Esophagus muscularis mucosa (tissue), 4 donors: Measurements from ENCODE around the gene NCOA3. TPM values are rescaled to one million over a fixed set of nuclear protein-coding genes. Genes with fewer than 3 reads are reported as not detected.

ENCODE experiments used
- DNase-seq: peaks from one replicate; pipeline ENCODE4 v3.0.0-alpha.2; 2017; ENCODE audit errors: extremely low spot score
- H3K27ac ChIP-seq, 4 donors: fragments of 200-600 bp; sonication (generic); replicated peaks in 1 of 4; 1 replicate in 3 of 4; 2 replicates in 1 of 4; pipeline ENCODE4 v1.5.1; 2016 to 2019; ENCODE audit warnings: mild to moderate bottlenecking in 1 of 4
- H3K27me3 ChIP-seq, 4 donors: fragments of 200-600 bp; sonication (generic); one replicate each; pipeline versions ENCODE4 v1.5.1 to v1.6.0; 2016 to 2019
- H3K36me3 ChIP-seq, 4 donors: fragments of 200-600 bp; sonication (generic); one replicate each; pipeline ENCODE4 v1.5.1; 2016 to 2019
- H3K4me1 ChIP-seq, 4 donors: fragments of 200-600 bp; sonication (generic); one replicate each; pipeline ENCODE4 v1.5.1; 2016 to 2019
- H3K4me3 ChIP-seq, 4 donors: fragments of 200-600 bp; sonication (generic); 1 replicate in 2 of 4; 2 replicates in 2 of 4; pipeline ENCODE4 v1.5.1; 2016 to 2019; ENCODE audit warnings: mild to moderate bottlenecking in 4 of 4, moderate library complexity in 1 of 4
- H3K9me3 ChIP-seq, 4 donors: fragments of 200-600 bp; sonication (generic); 1 replicate in 3 of 4; 2 replicates in 1 of 4; pipeline ENCODE4 v1.5.1; 2016 to 2019
- EP300 ChIP-seq: sonication (generic); formaldehyde crosslinking; IDR thresholded peaks from one replicate; pipeline ENCODE4 v1.6.1; 2017; ENCODE audit warnings: antibody characterized with exemption
- POLR2A ChIP-seq: fragments of 450-650 bp; IDR thresholded peaks from one replicate; pipeline ENCODE4 v1.6.1; 2017; ENCODE audit warnings: antibody characterized with exemption, moderate library complexity, mild to moderate bottlenecking, low read depth
- POLR2AphosphoS5 ChIP-seq, 2 donors: sonication (generic); formaldehyde crosslinking; IDR thresholded peaks; one replicate each; pipeline ENCODE4 v1.6.1; 2017; ENCODE audit warnings: antibody characterized with exemption in 2 of 2
- WGBS: methylation state at CpG from one replicate; pipeline ENCODE4 v1.1.5; 2018; 5-methylcytosine and 5-hydroxymethylcytosine counted together
- intact Hi-C: fragments of 100-400 bp; cut with DNase I; formaldehyde crosslinking; loops from one replicate; pipeline ENCODE4 v1.15.1; 2023
- total RNA-seq, 4 donors: library from RNA; depleted of rRNA; stranded (reverse); fragments of >200 nt; gene quantifications; one replicate each; pipeline versions ENCODE4 v1.1.0 to v1.2.1, GENCODE V29; 2016
- TF ChIP-seq, protein P1 (sequence below), 3 experiments: fragments of 200-600 bp in 2 of 3; fragments of 450-650 bp in 1 of 3; sonication (generic) in 2 of 3; IDR thresholded peaks; one replicate each; pipeline ENCODE4 v1.5.1; 2017 to 2019; ENCODE audit warnings: antibody characterized with exemption in 3 of 3, mild to moderate bottlenecking in 2 of 3, moderate library complexity in 1 of 3

Gene NCOA3
- total RNA-seq, 4 donors from 2014 or later, result 25.7 to 51.4 (median 35.8) TPM

DNA sequence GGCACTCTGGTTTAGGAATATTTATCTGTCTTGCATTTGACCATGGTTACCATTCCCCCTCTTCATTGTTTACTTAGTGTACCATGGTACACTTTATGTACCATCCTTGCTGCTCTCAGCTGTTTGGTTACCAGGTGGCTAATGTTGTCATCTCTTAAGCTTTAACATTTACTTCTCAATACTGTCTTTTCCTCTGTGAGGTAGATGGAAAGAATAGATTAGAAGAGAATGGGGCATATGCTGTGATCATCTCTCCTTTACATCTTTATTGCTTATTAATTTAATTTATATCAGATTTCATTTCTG lies 109.2 kb downstream of the NCOA3 start:
- Histone ChIP-seq H3K4me1 (peaks cover 15 to 30% (median 22%) of the 10 kb centered on the region in 4 donors), H3K4me3 (no peak overlapping the region), H3K27ac (no peak overlapping the region), H3K9me3 (no peaks in the 10 kb centered on the region), H3K27me3 (no peaks in the 10 kb centered on the region), H3K36me3 (no peaks in the 10 kb centered on the region)
- intact Hi-C loops, result loop anchor here (10.0 kb wide), 1 partner anchor 106 kb away; the partner anchor contains the start of gene NCOA3
- TF ChIP-seq, protein P1, sequence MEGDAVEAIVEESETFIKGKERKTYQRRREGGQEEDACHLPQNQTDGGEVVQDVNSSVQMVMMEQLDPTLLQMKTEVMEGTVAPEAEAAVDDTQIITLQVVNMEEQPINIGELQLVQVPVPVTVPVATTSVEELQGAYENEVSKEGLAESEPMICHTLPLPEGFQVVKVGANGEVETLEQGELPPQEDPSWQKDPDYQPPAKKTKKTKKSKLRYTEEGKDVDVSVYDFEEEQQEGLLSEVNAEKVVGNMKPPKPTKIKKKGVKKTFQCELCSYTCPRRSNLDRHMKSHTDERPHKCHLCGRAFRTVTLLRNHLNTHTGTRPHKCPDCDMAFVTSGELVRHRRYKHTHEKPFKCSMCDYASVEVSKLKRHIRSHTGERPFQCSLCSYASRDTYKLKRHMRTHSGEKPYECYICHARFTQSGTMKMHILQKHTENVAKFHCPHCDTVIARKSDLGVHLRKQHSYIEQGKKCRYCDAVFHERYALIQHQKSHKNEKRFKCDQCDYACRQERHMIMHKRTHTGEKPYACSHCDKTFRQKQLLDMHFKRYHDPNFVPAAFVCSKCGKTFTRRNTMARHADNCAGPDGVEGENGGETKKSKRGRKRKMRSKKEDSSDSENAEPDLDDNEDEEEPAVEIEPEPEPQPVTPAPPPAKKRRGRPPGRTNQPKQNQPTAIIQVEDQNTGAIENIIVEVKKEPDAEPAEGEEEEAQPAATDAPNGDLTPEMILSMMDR (IDR thresholded peaks at IDR 0.05), result no peak
- no peak for TF ChIP-seq EP300
- TF ChIP-seq POLR2A, result no peak
- TF ChIP-seq POLR2AphosphoS5 (IDR thresholded peaks at IDR 0.05), result no peak
- no peak for DNase-seq

DNA sequence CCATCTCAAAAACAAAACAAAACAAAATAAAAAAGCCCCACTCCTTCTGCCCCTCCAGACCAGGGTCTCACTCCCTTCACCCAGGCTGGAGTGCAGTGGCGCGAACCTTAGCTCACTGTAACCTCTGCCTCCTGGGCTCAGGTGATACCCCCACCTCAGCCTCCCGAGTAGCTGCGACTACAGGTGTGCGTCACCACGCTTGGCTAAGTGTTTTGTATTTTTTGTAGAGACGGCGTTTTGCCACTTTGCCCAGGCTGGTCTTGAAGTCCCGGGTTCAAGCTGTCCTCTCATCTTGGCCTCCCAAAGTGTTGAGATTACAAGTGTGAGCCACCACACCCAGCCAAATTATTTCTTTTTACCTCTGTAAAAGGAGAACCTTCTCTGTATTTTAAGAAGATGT lies 110.1 kb downstream of the NCOA3 start:
- no peak overlapping the region for H3K4me3 ChIP-seq
- TF ChIP-seq POLR2A (no peak), POLR2AphosphoS5 (IDR thresholded peaks at IDR 0.05) (no peak)
- peaks cover 15 to 26% (median 21%) of the 10 kb centered on the region in 4 donors for H3K4me1 ChIP-seq
- H3K27ac ChIP-seq, result no peak overlapping the region
- H3K9me3 ChIP-seq, result no peaks in the 10 kb centered on the region
- no peak for DNase-seq
- intact Hi-C loops, result loop anchor here (10.0 kb wide), 1 partner anchor 107 kb away; the partner anchor contains the start of gene NCOA3
- no peaks in the 10 kb centered on the region for H3K36me3 ChIP-seq
- H3K27me3 ChIP-seq, result no peaks in the 10 kb centered on the region
- WGBS, result 90% methylated on average over 9 of the region's 9 CpGs

DNA sequence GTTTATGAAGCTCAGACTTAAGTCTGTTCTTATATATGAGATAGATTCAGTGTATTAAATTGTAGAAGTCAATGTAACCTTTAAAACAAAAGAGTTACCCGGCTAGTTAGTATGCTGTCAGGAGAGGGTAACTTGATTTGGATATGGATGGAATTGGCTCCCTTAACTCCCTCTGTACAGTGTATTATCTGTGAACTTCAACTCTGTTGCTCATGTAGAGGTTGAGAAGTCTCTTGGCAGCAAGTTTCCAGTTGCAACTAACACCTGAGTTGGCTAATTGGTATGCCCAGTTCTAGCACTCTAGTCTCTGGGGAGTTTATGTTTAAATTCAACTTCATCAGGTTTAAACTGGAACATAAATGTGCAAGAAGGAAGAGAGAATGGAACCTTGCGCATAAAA lies 111.0 kb downstream of the NCOA3 start:
- Histone ChIP-seq H3K36me3 (no peaks in the 10 kb centered on the region), H3K9me3 (no peaks in the 10 kb centered on the region), H3K27ac (no peak overlapping the region), H3K4me3 (no peak overlapping the region), H3K27me3 (no peaks in the 10 kb centered on the region), H3K4me1 (peaks cover 15 to 24% (median 19%) of the 10 kb centered on the region in 4 donors)
- TF ChIP-seq, protein P1 (IDR thresholded peaks at IDR 0.05), result no peak
- TF ChIP-seq POLR2AphosphoS5 (IDR thresholded peaks at IDR 0.05), result no peak
- no peak for TF ChIP-seq POLR2A
- TF ChIP-seq EP300, result no peak
- 91% methylated on average over 2 of the region's 2 CpGs for WGBS
- intact Hi-C loops, result loop anchor here (10.0 kb wide), 1 partner anchor 108 kb away; the partner anchor contains the start of gene NCOA3
- no peak for DNase-seq

DNA sequence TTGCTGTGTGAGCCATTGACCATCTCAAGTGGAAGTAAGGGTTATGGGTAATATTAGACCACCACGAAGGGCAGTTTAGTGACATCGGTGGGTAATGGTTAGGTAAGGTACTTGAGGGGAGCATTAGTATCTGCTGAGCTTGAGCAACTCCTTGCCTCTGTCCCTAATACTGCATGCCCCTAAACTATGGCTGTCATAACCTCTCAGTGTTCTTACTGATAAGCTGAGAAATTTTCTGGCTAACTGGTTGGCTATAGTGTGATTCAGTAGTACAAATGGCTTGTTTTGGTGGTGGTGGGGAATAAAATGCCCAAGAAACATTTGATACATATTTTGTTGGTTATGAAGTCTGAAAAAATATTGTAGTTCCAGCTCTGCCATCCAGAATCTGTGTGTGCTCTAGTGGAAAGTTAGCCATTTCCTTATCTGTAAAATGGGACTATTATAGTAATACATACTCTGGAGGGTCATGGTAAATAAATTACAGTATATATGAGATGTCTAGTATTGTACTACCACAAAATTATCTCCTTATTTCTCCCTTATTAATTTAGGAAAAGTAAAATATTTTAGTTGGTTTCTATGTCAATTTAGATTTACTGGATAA lies 113.1 kb downstream of the NCOA3 start:
- H3K27ac ChIP-seq, result no peak overlapping the region
- no peaks in the 10 kb centered on the region for H3K9me3 ChIP-seq
- intact Hi-C loops, result loop anchor here (10.0 kb wide), 1 partner anchor 110 kb away; the partner anchor contains the start of gene NCOA3
- no peaks in the 10 kb centered on the region for H3K27me3 ChIP-seq
- no peak overlapping the region for H3K4me3 ChIP-seq
- no peaks in the 10 kb centered on the region for H3K36me3 ChIP-seq
- DNase-seq, result no peak
- 97% methylated on average over 2 of the region's 2 CpGs for WGBS
- peaks cover 15 to 24% (median 18%) of the 10 kb centered on the region in 4 donors for H3K4me1 ChIP-seq
- TF ChIP-seq, protein P1 (IDR thresholded peaks at IDR 0.05), result no peak

DNA sequence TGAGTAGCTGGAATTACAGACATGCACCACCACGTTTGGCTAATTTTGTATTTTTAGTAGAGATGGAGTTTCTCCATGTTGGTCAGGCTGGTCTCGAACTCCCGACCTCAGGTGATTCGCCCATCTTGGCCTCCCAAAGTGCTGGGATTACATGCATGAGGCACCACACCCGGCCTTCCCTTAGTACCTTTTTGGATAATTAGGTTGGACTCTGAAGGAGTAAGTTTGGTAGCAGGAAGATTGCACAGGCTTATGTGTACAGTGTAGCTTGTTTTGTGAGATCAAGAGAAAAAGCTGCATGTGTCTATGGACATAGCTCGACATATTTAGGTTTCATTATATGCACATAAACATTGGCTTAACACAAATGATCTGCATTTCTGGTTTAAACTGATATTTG lies 116.8 kb downstream of the NCOA3 start:
- H3K9me3 ChIP-seq, result no peaks in the 10 kb centered on the region
- intact Hi-C loops, result loop anchor here (10.0 kb wide), 1 partner anchor 114 kb away; the partner anchor contains the start of gene NCOA3
- TF ChIP-seq POLR2A, result no peak
- peaks cover 2 to 15% (median 12%) of the 10 kb centered on the region in 4 donors for H3K36me3 ChIP-seq
- H3K4me3 ChIP-seq, result no peak overlapping the region
- no peak overlapping the region for H3K27ac ChIP-seq
- no peaks in the 10 kb centered on the region for H3K27me3 ChIP-seq
- no peak for DNase-seq
- WGBS, result 95% methylated on average over 6 of the region's 6 CpGs
- H3K4me1 ChIP-seq, result peaks cover 0 to 14% (median 5%) of the 10 kb centered on the region in 4 donors
